Ishikawa (cell line): ENCODE data around the gene ADAM19.

ENCODE experiments used
- CEBPB ChIP-seq: IDR thresholded peaks from 2 replicates; pipeline ENCODE4 v1.6.1; 2012
- CREB1 ChIP-seq: IDR thresholded peaks from 2 replicates; pipeline ENCODE4 v1.6.1; 2012; ENCODE audit warnings: low read depth
- EGR1 ChIP-seq: IDR thresholded peaks from 2 replicates; pipeline ENCODE4 v1.6.1; 2012
- EP300 ChIP-seq: IDR thresholded peaks from 2 replicates; pipeline ENCODE4 v1.6.1; 2012; ENCODE audit warnings: borderline replicate concordance
- FOXM1 ChIP-seq: IDR thresholded peaks from 2 replicates; pipeline ENCODE4 v1.6.1; 2012; ENCODE audit warnings: low read depth, borderline replicate concordance
- NFIC ChIP-seq: IDR thresholded peaks from 2 replicates; pipeline ENCODE4 v1.6.1; 2012
- RAD21 ChIP-seq: IDR thresholded peaks from 2 replicates; pipeline ENCODE4 v1.6.1; 2012; ENCODE audit warnings: low read depth
- TAF1 ChIP-seq: IDR thresholded peaks from 2 replicates; pipeline ENCODE4 v1.6.1; 2012; ENCODE audit warnings: low read depth, mild to moderate bottlenecking
- TCF12 ChIP-seq: IDR thresholded peaks from 2 replicates; pipeline ENCODE4 v1.6.1; 2012; ENCODE audit warnings: low read depth
- TEAD4 ChIP-seq: IDR thresholded peaks from 2 replicates; pipeline ENCODE4 v1.6.1; 2012
- YY1 ChIP-seq: IDR thresholded peaks from 2 replicates; pipeline ENCODE4 v1.6.1; 2012; ENCODE audit warnings: low read depth
- ZBTB7A ChIP-seq: IDR thresholded peaks from 2 replicates; pipeline ENCODE4 v1.6.1; 2012; ENCODE audit warnings: low read depth
- TF ChIP-seq, protein P1 (sequence below): IDR thresholded peaks from 2 replicates; pipeline ENCODE4 v1.6.1; 2012; ENCODE audit warnings: low read depth, mild to moderate bottlenecking
- TF ChIP-seq, protein P2 (sequence below): IDR thresholded peaks from 2 replicates; pipeline ENCODE4 v1.6.1; 2012
- TF ChIP-seq, protein P3 (sequence below): IDR thresholded peaks from 2 replicates; pipeline ENCODE4 v1.6.1; 2012

The ADAM19 gene

DNA sequence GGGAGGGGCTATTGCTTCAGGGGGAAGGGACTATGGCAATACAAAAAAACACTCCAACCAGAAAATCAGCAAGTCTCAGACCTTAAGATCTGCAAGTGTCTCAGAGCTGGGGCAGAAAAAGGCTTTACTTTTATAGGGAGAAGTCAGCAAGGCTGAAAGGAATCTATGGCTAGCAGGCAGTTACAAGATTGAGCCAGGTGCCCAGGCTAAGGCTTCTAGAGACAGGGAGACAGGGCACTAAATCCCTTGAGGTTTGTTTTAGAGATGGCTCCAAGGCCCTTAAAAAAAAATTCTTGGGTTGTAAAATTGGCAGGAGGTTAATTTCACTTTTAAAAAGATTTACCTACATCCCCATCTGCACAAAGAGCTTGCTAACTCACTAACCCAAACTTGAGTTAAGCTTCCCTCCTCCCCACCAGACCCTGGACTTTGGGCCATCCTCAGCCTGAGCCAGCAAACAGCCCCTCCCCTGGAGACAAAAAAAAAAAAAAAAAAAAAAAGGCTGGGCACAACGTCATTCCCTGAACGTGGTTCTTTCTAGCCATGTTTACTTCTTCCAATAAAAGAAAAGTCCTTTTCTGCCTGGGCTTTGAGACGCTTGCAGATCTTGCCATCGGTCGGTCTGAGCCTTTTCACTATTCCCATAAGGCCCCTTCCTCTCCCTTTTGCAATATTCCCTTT lies 97.6 kb downstream of the ADAM19 start:
- TF ChIP-seq, protein P1, sequence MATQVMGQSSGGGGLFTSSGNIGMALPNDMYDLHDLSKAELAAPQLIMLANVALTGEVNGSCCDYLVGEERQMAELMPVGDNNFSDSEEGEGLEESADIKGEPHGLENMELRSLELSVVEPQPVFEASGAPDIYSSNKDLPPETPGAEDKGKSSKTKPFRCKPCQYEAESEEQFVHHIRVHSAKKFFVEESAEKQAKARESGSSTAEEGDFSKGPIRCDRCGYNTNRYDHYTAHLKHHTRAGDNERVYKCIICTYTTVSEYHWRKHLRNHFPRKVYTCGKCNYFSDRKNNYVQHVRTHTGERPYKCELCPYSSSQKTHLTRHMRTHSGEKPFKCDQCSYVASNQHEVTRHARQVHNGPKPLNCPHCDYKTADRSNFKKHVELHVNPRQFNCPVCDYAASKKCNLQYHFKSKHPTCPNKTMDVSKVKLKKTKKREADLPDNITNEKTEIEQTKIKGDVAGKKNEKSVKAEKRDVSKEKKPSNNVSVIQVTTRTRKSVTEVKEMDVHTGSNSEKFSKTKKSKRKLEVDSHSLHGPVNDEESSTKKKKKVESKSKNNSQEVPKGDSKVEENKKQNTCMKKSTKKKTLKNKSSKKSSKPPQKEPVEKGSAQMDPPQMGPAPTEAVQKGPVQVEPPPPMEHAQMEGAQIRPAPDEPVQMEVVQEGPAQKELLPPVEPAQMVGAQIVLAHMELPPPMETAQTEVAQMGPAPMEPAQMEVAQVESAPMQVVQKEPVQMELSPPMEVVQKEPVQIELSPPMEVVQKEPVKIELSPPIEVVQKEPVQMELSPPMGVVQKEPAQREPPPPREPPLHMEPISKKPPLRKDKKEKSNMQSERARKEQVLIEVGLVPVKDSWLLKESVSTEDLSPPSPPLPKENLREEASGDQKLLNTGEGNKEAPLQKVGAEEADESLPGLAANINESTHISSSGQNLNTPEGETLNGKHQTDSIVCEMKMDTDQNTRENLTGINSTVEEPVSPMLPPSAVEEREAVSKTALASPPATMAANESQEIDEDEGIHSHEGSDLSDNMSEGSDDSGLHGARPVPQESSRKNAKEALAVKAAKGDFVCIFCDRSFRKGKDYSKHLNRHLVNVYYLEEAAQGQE = no peak
- TF ChIP-seq NFIC (no peak), EGR1 (no peak), TEAD4 (no peak), CREB1 (no peak), YY1 (no peak)
- TF ChIP-seq, protein P2, sequence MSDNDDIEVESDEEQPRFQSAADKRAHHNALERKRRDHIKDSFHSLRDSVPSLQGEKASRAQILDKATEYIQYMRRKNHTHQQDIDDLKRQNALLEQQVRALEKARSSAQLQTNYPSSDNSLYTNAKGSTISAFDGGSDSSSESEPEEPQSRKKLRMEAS = no peak

DNA sequence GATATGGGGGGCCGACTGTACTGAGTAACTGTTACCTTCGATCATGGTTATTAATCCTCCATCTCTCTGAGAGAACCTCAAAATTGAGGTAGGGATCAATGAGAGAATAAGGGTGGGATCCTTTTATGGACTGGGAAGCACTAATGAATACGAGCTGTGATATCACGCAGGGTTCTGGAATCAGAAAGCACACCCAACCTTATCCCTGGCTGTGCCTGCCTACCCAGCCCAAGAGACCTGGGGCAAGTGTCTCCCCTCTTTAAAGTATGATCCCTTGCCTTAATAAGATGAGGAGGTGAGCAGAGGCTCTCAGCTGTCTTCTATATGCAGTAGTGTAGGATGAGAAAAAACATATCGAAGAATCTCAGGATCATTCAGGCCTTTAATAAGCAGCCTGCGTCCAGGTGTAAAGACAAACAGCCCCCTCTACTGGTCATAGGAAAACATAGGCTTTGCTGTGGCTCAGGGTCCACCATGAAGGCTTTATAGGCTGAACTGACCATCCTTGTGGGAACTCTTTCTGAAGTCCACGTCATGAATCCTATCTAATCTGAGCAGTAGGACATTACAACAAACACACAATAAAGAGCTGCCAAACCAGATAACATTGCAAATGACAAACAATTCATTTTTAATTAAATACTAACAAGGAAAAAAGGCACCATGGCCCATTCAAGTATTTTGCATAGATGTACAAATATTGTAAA lies 98.7 kb downstream of the ADAM19 start:
- TF ChIP-seq RAD21 = peak; percentile 83
- no peak for TF ChIP-seq TCF12

- TF ChIP-seq TEAD4 (no peak), EGR1 (no peak), YY1 (no peak), CEBPB (no peak), CREB1 (no peak), FOXM1 (no peak), NFIC (no peak), EP300 (no peak), RAD21 (no peak), TAF1 (no peak), ZBTB7A (no peak), TCF12 (no peak)
- TF ChIP-seq, protein P2 = no peak
- TF ChIP-seq, protein P1 = no peak
- TF ChIP-seq, protein P3, sequence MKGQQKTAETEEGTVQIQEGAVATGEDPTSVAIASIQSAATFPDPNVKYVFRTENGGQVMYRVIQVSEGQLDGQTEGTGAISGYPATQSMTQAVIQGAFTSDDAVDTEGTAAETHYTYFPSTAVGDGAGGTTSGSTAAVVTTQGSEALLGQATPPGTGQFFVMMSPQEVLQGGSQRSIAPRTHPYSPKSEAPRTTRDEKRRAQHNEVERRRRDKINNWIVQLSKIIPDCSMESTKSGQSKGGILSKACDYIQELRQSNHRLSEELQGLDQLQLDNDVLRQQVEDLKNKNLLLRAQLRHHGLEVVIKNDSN = no peak
Observed at GRCh38 chr5:157475432-157475831, 100.1 kb downstream of the ADAM19 start.

GRCh38 chr5:157473383-157474320 lies 101.9 kb downstream of the ADAM19 start:
- TF ChIP-seq EGR1 = no peak

DNA sequence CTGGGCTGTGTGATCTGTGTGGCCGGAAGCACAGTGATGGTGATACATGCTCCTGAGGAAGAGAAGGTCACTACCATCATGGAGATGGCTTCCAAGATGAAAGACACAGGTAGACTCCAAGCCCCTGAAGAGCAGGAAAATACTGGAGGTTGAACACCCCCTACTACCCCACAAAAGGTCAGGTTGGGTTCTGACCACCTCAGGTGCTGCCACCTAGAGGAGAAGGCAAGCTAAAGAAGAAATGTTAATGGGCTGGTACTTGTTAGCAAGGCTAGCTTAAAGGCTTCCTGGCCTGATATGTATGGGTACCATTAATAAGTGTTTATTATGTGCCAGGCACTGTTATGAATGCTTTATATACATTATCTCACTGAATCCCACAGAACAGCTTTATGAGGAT lies 103.9 kb downstream of the ADAM19 start:
- TF ChIP-seq RAD21 = peak; percentile 48; the same call in 1 of the 2 replicates
- TF ChIP-seq, protein P1 = no peak
